ENCODE measurements around the gene DNAJC22.
A peak's percentile ranks its signal among the peaks of the same experiment; 100 is the strongest.

The DNAJC22 gene

DNA sequence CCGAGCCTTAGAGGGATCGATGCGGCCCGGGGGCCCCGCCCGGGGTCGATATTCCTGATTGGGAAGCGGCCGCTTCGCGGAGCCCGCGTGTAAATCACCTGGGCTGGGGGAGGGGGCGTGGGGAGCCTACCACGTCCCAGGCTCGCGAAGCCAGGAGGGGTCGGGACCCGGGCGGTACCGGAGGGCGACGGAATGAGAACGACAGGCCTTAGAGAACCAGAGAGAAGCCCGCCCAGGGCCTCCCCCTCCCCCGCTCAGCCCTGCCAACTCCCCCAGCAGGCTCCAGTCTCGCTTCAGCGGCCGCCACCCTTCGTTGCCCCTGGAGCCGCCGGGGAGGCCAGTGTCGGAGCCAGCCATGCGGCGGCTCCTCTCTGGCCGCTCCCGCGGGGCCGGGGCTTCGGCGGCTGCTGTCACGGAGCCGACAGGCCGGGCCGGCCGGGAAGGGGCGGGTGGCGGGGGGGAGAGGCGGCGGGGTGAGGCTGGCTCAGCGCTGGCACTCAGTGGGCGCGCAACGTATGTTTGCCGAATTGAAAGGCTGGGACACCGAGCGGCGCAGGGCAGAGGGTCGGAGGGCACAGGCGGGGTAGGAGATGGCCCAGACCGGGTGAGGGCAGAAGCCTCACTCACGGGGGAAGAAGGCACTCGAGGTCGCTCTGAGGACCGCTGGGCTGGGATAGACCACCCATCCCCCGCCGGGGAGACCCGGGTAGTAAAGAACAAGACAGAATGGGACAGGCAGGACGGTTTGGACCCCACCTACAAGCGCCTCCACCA lies 1.4 kb upstream of the DNAJC22 start:
- no peak for DNase-seq

GRCh38 chr12:49345825-49346658 lies 646 bp upstream of the DNAJC22 start:
- no peak for DNase-seq

- peak; percentile 83 for DNase-seq
Observed at GRCh38 chr12:49347311-49348193, 864 bp downstream of the DNAJC22 start.

DNA sequence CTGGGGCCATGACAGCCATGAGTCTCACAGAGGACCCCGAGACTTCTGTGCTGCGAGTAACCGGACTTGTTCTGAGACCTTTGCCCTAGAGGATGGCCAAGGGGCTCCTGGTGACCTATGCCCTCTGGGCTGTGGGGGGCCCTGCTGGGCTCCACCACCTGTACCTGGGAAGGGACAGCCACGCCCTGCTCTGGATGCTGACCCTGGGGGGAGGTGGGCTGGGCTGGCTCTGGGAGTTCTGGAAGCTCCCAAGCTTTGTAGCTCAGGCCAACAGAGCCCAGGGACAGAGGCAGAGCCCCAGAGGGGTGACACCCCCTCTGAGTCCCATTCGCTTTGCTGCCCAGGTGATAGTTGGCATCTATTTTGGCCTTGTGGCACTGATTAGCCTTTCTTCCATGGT lies 2.1 kb downstream of the DNAJC22 start:
- DNase-seq: no peak

DNA sequence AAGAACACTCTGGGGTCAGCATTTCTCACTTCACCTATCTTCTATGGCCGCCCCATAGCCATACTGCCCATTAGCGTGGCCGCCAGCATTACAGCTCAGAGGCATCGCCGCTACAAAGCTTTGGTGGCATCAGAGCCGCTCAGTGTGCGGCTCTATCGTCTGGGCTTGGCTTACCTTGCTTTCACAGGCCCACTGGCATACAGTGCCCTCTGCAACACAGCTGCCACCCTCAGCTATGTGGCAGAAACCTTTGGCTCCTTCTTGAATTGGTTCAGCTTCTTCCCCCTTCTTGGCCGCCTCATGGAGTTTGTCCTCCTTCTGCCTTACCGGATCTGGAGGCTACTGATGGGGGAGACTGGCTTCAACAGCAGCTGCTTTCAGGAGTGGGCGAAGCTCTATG lies 2.6 kb downstream of the DNAJC22 start:
- no peak for DNase-seq

DNA sequence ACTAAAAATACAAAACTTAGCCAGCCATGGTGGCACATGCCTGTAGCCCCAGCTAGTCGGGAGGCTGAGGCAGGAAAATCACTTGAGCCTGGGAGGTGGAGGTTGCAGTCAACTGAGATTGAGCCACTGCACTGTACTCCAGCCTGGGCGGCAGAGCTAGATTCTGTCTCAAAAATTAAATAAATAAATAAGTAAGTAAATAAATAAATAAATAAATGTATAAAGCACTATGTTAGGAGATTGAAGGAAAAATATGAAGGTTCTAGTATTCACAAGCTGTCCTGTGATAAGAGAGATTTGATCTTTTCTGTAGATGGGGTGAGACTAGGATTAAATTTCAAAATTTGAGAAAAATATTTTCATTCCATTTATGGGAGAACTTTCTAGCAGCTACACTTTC lies 5.7 kb downstream of the DNAJC22 start:
- no peak for DNase-seq

DNA sequence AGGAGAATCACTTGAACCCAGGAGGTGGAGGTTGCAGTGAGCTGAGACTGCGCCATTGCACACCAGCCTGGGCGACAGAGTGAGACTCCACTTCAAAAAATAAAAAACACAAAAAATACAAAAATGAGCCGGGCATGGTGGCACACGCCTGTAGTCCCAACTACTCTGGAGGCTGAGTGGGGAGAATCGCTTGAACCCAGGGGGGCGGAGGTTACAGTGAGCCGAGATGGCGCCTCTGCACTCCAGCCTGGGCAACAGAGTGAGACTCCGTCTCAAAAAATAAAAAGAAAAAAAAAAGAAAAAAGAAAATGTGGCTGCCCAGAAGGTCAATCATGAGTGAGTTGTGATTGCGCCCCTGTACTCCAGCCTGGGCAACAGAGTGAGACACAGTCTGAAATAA lies 9.2 kb downstream of the DNAJC22 start:
- DNase-seq: no peak

DNA sequence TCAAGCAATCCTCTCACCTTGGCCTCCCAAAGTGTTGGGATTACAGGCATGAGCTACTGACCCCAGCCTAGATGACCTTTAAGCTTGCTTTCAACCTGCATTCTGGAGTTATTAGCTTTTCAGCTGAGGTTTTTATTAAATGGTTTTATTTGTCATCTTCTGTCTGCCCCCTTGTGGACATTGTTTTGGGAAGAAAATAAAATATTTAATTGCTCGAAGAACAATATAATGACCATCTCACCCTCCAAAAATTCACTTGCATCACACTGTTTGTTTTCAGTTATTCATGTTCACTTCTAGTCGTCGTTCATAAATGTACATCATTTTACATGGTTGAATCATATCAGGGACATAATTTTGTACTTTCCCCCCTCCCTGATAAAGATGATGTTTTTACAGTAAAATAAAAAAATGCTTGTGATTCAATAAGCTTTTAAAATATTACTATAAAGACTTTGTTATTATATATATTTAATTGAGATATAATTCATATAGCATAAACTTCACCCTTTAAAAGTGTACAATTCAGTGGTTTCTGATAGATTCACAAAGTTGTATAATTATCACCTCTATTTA lies 10.5 kb downstream of the DNAJC22 start:
- no peak for DNase-seq

DNA sequence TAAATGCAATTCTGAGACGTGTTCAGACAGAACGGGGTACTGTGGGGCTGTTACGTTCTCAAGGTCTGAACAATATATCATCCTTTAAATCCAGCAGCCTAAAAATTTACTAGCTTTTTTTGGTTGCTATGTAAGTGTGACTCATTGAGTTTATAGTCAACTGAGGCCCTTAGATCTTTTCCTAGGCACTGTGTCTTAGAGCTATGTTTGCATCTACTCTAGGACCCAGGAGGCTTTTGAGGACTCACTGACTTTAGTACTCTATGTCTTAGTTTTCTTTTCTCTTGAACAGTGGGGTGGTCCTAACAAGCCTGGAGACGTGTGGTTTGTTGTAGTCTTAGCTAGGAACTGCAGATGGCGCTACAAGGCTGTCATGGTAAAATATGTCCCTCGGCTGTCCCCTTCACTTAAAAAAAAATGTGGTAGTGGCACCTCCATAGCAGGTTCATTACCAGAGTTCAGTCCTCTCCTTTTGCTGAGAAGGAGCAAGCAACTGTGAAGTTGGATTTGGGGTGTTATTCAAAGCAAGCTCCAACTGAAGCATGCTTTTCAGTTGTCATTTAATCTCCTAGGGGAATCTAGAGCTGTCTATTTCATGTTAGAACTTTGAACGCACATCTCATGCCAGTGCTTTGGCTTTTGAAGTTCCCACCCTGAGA lies 11.9 kb downstream of the DNAJC22 start:
- DNase-seq: peak; percentile 31

DNA sequence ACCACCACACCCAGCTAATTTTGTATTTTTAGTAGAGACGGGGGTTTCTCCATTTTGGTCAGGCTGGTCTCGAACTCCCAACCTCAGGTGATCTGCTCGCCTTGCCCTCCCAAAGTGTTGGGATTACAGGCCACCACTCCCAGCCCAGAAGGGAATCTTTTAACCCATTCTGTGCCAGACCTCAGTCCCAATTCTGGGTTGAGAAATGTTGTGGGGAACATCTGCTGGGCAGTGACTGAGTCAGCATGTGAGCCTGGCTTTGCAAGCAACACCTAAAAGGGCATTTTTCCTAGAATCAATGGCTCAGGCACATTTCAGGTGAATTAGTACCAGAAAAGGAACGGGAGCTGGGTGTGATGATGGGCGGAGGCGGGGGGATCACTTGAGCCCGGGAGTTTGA lies 13.0 kb downstream of the DNAJC22 start:
- DNase-seq: no peak

DNA sequence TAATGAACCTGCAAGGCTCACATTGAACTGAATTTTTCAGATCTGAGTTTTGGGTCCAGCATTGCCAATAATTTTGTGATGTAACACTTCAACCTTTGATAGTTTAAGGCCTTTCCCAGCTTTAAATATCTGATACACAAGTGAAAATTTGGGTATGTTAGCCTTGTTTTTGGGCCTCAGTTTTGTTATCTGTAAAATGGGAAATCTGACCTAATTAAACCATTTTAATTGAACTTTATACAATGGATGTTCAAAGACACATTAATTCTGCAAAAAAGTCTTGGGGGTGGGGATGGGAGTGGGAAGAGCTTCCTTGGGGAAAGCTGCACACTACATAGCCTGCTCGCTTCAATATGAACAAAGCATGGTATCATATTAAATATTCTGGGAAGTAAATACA lies 15.4 kb downstream of the DNAJC22 start:
- DNase-seq: no peak

DNA sequence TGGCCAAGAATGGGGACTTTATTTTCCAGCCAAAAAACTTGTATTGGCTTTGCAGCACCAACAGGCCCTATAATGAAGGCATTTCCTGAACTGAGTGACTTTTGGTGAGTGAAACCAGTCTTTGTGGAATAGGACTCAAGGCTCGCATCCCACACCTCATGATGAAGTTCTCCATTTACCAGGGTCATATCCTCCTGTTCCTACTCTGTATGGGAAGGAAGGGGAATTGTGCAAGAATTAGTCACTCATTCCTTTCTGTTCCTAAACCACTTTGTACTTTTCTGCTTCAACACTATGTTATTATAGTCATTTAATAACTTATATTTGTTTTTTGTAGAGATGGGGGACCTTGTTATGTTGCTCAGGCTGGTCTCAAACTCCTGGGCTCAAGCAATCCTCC lies 18.3 kb downstream of the DNAJC22 start:
- no peak for DNase-seq

DNA sequence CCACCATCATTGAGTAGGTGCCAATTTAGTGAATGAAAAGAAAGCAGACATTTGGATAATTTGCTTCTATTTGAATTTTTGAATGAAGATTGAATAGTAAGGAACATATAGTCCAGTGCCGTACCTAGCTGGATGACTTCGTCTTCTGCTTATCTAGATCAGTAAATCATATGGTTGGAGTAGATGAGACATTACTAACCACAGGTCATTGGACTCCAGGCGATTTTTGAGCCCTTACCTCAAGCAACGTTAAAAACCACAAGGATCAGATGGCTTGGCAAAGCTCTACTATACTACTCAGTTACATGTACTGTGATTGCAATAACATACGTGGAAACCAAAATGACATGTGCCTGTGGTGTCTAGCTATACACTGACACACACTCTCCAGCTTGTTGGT lies 18.9 kb downstream of the DNAJC22 start:
- no peak for DNase-seq

GRCh38 chr12:49366096-49366651 lies 19.5 kb downstream of the DNAJC22 start:
- DNase-seq: no peak

DNA sequence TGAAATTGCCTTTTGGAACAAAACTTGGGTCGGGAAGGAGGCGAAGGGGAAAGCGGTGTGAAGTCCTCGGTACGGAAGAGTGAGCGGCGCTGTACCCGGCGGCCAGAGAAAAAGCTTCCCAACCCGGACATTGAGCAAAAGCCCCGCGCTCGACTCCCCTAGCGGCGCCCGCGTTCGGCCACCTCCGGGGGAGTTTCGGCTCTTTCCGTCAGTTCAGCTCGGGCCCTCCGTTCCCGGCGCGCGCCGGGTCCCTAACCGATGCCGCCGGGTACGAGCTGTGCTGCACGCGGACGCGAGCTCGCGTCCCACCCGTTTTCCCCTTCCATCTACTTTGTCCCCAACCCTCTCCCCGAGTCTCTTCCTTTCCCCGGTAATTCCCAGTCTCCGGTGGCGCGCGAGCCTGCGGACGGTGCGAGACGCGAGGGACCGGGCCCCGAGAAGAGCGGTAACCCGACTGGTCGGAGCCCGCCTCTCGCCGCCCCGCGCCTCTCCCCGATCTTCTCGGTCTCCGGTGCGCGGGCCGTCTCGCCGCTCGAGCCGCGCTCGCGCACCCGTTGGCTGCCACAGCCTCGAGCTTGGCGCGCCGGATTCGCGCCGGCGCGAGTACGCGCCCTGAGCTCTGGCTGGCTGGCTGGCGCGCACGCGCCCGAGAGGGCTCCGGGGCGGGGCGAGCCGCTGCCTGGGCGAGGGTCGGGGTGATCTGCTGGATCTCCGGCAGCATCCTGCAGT lies 20.1 kb downstream of the DNAJC22 start:
- DNase-seq: peak; percentile 77

DNA sequence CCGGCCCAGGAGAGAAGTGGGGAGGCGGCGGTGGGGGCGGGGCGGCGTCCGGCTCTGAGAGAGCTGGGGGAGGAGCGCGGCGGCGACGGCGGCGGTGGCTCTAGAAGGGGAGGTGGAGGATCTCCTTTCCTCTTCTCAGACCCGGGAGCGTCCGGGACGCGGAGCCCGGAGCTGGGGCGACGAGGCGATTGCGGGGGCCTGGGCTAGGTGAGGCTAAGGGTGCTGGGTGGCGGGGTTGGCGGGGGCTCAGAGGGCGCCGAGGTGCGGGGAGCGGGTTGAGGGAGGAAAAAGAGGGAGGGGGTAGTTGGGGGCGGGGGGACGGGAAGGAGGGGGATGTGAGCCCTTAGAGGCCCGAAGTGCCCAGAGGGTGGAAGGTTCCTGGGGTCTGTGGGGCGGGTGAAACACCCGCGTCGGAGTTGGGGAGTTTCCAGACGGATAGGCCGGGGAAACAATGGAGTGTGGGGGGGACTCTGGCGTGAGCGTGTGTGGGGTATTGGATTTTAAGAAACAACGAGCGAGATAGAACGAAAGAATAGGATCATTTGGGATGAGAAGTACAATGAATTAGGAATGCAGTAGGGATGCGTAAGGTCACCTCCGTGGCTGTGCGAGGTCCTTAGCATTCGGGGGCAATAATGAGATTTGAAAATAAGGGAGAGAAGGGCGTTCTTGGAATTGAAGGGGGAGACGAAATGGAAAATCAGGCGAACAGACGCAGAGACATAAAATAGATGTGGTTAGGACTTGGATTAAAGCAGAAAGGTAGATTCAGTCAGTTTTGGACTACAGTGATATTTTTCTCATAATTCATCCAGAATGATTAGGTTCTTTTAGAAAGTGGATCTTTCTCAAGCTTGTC lies 20.9 kb downstream of the DNAJC22 start, which contains the start of gene SPATS2:
SPATS2 (plus strand) TSS at position 82 of the 859 bp plus-strand sequence. CDS start 93,551 bp downstream, outside the sequence.
- no peak for DNase-seq

- no peak for DNase-seq
Observed at GRCh38 chr12:49368240-49368600, 21.5 kb downstream of the DNAJC22 start.

DNA sequence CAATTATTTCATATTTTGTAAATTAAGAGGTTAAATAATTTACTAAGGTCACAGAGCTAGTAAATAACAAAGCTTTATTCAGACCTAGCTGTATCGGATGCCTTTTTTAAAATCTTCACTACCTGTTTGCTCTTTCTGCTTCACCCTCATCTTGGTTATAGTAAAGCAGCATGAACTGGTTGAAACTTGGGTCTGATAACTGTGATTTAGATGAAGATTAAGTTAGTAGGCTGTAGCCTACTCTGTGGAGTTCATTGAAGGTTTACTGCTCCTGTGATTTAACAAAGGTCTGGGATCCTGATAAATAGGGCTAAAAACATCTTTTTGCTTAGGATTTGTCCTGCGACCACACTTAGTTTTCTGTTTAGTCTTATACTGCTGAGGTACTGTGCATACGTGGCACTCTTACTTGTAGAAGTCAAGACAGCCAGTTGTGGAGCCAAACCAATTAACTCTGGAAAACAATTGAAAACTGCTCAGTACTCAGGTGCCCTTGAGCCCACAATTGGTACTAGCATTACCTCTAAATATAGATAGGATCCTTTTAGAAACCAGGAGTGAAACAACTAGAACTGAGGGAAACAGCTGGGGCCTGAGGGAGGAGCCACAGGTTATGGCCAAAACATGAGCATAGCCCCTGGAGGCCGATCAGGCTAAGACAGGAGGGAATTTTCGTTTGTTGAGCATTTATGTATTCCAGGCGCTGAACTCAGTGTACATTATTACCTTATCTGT lies 22.9 kb downstream of the DNAJC22 start:
- no peak for DNase-seq

DNA sequence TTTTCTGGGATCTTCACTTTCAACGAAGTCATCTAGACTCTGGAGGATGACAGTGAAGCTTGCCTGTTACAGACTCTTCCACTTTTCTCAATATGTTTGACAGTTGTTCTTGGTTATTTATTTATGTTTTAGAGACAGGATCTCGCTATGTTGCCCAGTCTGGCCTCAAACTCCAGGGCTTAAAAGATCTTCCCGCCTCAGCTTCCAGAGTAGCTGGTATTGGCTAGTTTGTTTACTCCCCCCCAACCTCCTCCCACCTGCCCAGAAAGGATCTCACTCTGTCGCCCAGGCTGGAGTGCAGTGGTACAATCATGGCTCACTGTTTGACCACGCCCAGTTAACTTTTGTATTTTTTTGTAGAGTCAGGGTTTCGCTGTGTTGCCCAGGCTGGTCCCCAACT lies 23.9 kb downstream of the DNAJC22 start:
- no peak for DNase-seq
